CD4-positive, alpha-beta T cell treated with Interleukin-6 at 100 ng/mL for 8 hours (primary cell): ENCODE data around the gene CRADD.
A peak's percentile ranks its signal among the peaks of the same experiment; 100 is the strongest.
"Not testable (repeated sequence)": the region's sequence is repeated elsewhere in the genome, so short reads cannot be mapped to it uniquely, and the experiment has no call there.

ENCODE experiments used
- DNase-seq: peaks from one replicate; pipeline ENCODE4 v3.0.0-alpha.2; 2020; ENCODE audit warnings: mixed read lengths, low spot score

The CRADD gene

GRCh38 chr12:93677195-93678064 lies at the start of gene CRADD:
Gene CRADD (plus strand): TSS chr12:93677375.
- DNase-seq: peak; percentile 94

GRCh38 chr12:93632383-93632782 lies 44.8 kb upstream of the CRADD start:
- no peak for DNase-seq

GRCh38 chr12:93634416-93634815 lies 42.8 kb upstream of the CRADD start:
- DNase-seq: no peak

DNA sequence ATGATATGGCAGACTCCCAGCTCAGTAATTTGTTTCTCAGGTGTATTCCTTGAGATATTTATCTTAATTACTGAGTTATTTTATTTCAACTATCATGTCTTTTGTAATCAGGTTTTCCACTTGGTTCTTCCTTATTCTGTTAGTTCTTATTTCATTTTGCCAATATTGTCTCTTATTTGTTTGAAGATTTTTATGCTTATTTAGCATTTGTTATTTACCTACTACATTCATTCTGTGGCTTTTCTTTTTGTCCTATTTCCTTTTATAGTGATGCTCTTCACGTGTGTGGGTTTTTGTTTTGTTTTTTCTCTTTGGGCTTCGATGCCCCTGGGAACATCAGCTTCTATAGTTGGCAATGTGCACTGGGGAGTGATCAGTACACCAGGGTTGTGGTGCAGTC lies 40.5 kb upstream of the CRADD start:
- DNase-seq: no peak

- no peak for DNase-seq
Observed at GRCh38 chr12:93638095-93638494, 39.1 kb upstream of the CRADD start.

GRCh38 chr12:93638954-93639353 lies 38.2 kb upstream of the CRADD start:
- no peak for DNase-seq

DNA sequence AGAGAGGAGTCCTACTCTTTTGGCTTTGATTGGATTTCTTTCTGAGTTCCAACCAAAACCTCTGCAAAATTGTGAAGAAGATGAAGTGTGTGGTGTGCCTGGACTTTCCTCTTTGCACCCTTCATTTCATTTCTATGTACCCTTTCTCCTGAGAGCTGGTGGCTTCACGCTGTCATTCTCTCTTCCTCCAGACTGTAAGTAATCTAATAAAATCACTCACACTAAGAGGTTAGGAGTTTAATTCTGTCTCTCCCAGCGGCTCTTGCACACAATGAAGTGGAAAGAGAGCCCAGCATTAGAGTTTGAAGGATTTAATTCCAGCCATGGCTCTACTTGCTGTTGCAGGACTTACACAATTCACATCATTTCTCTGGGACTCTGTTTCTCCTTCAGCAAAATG lies 37.8 kb upstream of the CRADD start:
- DNase-seq: no peak

GRCh38 chr12:93641380-93641779 lies 35.8 kb upstream of the CRADD start:
- not testable (repeated sequence) for DNase-seq

- DNase-seq: no peak
Observed at GRCh38 chr12:93642751-93643150, 34.4 kb upstream of the CRADD start.

DNA sequence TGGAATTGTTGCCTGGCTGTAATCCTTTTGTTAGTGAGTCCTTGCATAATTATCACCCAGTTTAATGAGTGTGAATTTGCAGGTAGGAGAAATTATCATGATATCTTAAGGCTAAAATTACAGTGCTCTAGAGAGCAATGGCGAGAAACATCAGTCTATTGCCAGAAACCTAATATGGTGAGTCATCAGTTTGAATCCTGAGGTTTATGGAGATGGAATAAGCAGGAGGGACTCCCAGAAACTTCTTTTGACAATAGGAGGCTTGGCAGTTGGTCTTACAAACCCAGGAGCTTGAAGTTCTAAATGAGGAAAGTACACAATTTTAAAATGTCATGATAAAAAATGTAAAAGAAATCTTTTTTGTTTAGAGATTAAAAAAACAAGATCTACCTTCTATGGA lies 31.5 kb upstream of the CRADD start:
- DNase-seq: no peak

DNA sequence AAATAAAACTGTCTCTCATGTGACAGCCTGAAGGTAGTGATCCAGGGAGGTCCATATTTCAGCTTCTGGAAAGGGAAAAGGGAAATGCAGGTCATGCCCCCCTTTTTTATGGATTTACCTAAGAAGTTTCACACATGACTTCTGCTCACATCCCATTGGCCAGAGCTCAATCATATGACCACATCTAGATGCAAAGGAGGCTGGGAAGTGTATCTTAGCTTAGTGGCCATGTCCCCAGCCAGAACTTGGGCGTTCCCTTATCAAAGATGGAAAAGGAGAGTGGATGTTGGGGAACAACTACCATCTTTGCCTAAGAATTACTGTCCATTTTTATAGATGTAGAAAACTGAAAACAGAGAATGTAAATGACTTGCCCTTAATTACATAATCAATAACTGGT lies 26.5 kb upstream of the CRADD start:
- DNase-seq: no peak

- no peak for DNase-seq
Observed at GRCh38 chr12:93653079-93653478, 24.1 kb upstream of the CRADD start.

GRCh38 chr12:93653712-93654111 lies 23.5 kb upstream of the CRADD start:
- no peak for DNase-seq

DNA sequence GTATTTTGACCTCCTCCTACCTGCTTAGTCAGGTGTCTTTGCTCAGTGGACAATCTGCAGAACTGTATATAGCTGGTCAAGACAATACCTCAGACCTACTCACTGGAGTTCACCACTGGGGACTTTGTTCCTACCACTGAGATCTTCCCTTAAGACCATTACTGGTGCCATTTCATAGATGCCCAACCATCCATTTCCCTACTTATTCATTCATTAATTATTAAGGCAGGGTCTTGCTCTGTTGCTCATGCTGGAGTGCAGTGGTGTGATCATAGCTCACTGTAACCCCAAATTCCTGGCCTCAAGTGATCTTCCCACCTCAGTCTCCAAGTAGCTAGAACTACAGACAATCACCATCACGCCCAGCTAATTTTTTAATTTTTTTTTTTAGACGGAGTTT lies 22.8 kb upstream of the CRADD start:
- DNase-seq: no peak

- no peak for DNase-seq
Observed at GRCh38 chr12:93657071-93657470, 20.1 kb upstream of the CRADD start.

- no peak for DNase-seq
Observed at GRCh38 chr12:93661021-93661420, 16.2 kb upstream of the CRADD start.

GRCh38 chr12:93663006-93663728 lies 14.0 kb upstream of the CRADD start:
- DNase-seq: no peak

- DNase-seq: no peak
Observed at GRCh38 chr12:93663729-93664084, 13.5 kb upstream of the CRADD start.

DNA sequence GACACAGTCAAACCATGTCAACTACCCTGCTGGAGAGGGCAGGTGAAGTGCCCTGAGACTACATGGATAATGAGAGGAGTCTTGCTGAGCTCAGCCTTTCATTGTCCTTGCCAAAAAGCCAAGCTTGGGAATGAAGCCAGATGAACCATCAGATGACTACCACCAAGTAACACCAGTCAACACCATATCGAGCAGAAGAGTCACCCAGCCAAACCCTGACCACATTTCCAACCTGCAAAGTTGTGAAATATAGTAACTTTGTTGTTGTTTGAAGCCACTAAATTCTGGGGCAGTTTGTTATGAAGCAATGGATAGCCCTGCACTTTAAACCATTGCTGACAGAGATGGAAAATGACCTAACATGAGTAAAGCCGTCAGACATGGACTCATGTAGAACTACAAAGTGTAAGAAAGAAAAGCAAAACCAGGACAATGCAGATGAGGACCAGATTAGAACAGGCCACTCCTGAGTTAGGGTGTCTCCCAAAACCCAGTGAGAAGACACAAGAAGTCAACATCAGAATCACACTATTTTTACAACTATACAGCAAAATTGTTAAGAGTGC lies 12.5 kb upstream of the CRADD start:
- DNase-seq: no peak

DNA sequence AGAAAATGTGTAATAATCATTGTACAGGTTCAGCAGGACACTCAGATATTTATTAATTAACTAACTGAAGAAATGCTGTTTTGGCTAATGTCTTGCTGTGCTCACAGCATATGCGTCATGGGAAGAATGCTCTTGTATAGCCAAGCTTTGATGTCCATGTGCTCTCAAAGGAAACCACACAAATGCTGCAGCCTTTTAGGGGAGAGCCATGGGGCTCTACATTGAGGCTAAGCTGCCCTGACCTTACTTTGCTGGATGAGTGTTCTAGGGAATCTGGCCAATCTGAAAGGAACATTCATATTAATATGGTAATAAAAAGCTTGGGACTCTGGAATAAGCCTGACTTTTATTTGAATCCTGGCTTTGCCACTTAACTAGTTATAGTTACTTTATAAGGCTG lies 9.5 kb upstream of the CRADD start:
- DNase-seq: no peak

GRCh38 chr12:93668919-93669418 lies 8.2 kb upstream of the CRADD start:
- no peak for DNase-seq

DNA sequence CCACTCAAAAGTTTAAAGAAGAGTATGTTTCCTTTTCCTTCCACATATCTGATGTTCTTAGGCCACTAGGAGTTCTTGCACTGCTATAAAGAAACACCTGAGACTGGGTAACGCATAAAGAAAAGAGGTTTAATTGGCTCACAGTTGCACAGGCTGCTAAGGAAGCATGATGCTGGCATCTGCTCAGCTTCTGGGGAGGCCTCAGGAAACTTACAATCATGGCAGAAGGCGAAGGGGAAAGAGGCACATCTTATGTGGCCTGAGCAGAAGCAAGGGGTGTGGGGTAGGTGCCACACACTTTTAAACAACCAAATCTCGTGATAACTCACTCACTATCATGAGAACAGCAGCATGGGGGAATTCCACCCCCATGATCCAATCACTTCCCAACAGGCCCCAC lies 7.7 kb upstream of the CRADD start:
- DNase-seq: no peak

GRCh38 chr12:93670104-93670503 lies 7.1 kb upstream of the CRADD start:
- no peak for DNase-seq
